Camera-type eye (tissue), 1 donor: ENCODE data around the gene GET3. TPM values are rescaled to one million over a fixed set of nuclear protein-coding genes. Genes with fewer than 3 reads are reported as not detected.

Experiments used
- total RNA-seq: library from RNA; depleted of rRNA; stranded (reverse); fragments of >200 nt; gene quantifications from one replicate; pipeline ENCODE4 v1.2.3, GENCODE V29; 2014

The GET3 gene
- total RNA-seq = 49.4 TPM

DNA sequence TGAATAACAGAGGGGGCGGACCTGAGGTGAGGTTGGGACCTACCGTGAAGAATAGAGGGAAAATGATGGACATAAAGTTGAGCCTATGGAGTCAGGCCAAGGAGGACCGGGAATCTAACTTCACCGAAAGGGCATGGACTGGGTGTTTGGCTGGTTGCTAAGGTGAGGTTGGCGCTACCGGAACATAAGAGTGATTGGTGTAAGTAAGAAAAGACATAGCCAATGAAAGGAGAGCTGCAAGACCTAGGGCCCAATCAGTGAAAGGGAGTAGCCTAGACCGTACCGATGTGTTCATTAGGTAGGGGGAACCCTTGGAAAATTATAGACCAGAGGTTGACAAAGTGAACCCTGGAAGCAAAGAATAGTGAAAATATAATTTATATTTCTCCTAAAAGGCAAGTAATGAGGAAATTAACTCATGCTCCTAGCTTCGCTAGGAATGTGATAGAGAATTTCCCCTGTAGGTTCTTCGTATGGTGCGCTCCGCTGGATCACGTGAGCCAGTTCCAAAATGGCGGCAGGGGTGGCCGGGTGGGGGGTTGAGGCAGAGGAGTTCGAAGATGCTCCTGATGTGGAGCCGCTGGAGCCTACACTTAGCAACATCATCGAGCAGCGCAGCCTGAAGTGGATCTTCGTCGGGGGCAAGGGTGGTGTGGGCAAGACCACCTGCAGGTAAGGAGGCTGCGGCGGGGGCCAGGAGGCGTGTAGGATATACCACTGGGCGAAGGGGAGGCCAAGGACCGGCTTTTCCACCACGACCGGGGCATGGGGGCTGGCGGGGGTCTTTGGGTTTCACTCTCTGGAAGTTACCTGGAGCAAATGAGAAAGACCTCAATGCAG, at the start of gene GET3:
GET3 (plus strand) TSS at position 503 of the 840 bp plus-strand sequence; CDS start at position 512, 9 bp downstream.

GRCh38 chr19:12696366-12697335, 40.6 kb upstream of the GET3 start, which contains the start of gene FBXW9:
Gene FBXW9 (minus strand): TSS chr19:12696631. CDS start chr19:12696581, 50 bp downstream.

DNA sequence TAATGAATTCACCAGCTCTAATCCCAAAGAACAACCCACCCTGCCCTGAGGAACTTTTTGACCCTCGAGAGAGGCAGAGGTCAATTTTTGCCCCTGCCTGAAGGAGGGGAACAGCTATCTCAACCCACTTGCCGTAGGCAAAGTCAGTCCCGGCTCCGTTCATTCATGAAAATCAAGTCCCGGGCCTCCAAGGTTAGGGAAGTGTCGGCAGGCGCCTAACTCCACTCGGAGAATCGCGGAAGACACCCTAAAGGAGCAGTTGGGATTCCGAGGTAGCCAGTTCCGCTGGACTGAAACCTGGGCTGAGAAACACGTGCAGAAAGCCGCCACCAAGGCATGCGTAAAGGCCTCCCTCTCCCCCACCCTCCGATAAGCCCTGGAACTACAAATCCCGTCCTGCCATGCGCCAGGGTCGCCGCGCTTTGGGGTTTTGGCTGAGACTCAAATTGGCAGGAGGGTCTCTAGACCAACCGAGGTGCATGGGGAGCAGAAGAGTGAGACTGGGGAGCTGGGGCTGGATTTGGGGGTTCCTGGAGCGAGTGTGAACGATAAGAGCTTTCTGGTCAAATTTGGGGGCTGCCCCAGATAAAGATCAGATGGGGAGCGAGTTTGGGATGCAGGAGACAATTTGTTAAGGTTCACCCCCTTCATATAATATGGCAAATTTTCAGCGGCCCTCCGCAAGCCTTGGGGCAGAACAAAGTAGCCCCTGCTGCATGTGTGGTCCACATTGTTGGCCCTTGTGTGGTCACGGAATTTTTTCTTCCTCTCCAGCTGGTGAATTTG, 13.5 kb upstream of the GET3 start, which contains the start of gene TNPO2:
TNPO2 (minus strand) TSS at position 292 of the 786 bp plus-strand sequence. CDS start 2,955 bp downstream, outside the sequence.

GRCh38 chr19:12751635-12752034, 14.3 kb downstream of the GET3 start, which contains the start of gene BEST2:
Gene BEST2 (plus strand): TSS chr19:12751791. CDS start chr19:12752593, 802 bp downstream.

DNA sequence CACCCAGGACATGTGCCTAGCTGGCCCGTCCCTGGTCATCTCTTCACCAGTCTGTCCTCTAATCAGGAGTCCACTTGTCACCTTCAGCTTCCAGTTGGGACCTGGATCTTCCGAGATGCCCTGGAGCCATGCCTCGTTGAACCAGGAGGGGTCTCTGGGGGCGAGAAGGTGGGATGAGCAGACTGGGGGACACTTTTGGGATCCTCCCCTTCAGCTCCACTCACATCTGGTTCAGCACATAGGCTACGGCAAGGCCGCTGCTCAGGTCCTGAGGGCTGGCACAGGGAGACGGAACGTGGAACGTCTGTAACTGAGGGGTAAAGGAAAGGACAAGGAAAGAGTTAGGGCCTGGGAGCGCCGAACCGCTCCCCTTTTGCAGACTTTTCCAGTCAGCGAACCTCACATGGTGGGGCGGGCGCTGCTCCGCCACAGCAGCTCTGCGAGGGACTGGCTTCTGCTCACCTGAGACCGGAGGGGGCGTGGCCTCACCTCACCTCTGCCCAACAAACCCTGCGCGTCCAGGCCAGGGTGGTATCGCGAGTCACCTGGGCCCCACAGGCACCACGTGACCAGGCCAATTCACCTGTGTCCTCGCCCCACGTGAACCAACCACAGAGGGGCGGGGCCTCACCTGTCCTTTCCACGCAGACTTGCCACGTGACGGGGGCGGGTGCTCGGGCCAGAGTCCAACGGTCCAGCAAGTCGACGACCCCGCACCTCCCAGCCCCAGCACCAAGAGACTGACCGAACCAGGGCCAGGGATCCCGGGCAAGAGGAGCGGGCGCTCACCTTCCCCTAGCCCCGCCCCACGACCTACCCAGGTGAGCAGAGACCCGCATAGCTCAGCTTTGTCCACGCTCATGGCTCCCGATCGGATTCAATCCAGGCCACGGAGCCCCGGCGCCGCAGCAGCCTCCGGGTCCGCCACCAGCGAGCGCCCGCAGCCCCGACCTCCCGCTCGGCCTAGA, 37.6 kb downstream of the GET3 start, which contains the start of gene HOOK2:
HOOK2 (minus strand) TSS at position 965 of the 968 bp plus-strand sequence; CDS start at position 862, 103 bp downstream.

GRCh38 chr19:12791345-12792050, 54.2 kb downstream of the GET3 start, which contains the start of gene JUNB:
Gene JUNB (plus strand): TSS chr19:12791486. CDS start chr19:12791772, 286 bp downstream.

Other genes starting within 250 kb of the GET3 start
- 33.2 TPM for gene ZNF564, start 186.0 kb upstream of the GET3 start, total RNA-seq
- 15.2 TPM for gene ZNF490, start 126.7 kb upstream of the GET3 start, total RNA-seq
- 47.4 TPM for gene ZNF791, start 126.6 kb upstream of the GET3 start, total RNA-seq
- 35.4 TPM for gene MAN2B1, start 70.8 kb upstream of the GET3 start, total RNA-seq
- 6.7 TPM for gene WDR83, start 70.7 kb upstream of the GET3 start, total RNA-seq
- 154 TPM for gene DHPS, start 55.6 kb upstream of the GET3 start, total RNA-seq
- gene GNG14, start 49.5 kb upstream of the GET3 start, total RNA-seq = not detected
- gene FBXW9, start 40.9 kb upstream of the GET3 start, total RNA-seq = 7.8 TPM
- gene TNPO2, start 13.6 kb upstream of the GET3 start, total RNA-seq = 92.0 TPM
- 144 TPM for gene TRIR, start 2.8 kb upstream of the GET3 start, total RNA-seq
- 0.55 TPM for gene BEST2, start 14.3 kb downstream of the GET3 start, total RNA-seq
- 33.5 TPM for gene HOOK2, start 38.1 kb downstream of the GET3 start, total RNA-seq
- gene JUNB, start 54.0 kb downstream of the GET3 start, total RNA-seq = 194 TPM
- gene PRDX2, start 64.3 kb downstream of the GET3 start, total RNA-seq = 290 TPM
- gene THSD8, start 64.6 kb downstream of the GET3 start, total RNA-seq = not detected
- gene RNASEH2A, start 69.1 kb downstream of the GET3 start, total RNA-seq = 20.2 TPM
- gene RTBDN, start 97.1 kb downstream of the GET3 start, total RNA-seq = 8.6 TPM
- 23.3 TPM for gene MAST1, start 101.0 kb downstream of the GET3 start, total RNA-seq
- 15.1 TPM for gene DNASE2, start 144.0 kb downstream of the GET3 start, total RNA-seq
- 2.1 TPM for gene KLF1, start 149.7 kb downstream of the GET3 start, total RNA-seq
- gene GCDH, start 153.7 kb downstream of the GET3 start, total RNA-seq = 59.3 TPM
- gene SYCE2, start 181.8 kb downstream of the GET3 start, total RNA-seq = not detected
- 41.6 TPM for gene FARSA, start 196.2 kb downstream of the GET3 start, total RNA-seq
- gene CALR, start 201.1 kb downstream of the GET3 start, total RNA-seq = 471 TPM
- 75.9 TPM for gene RAD23A, start 208.4 kb downstream of the GET3 start, total RNA-seq
- gene GADD45GIP1, start 219.7 kb downstream of the GET3 start, total RNA-seq = 16.8 TPM
- 5.2 TPM for gene DAND5, start 232.1 kb downstream of the GET3 start, total RNA-seq